ENCODE data around the gene GPR78. TPM values are rescaled to one million over a fixed set of nuclear protein-coding genes. Genes with fewer than 3 reads are reported as not detected.

GPR78 gene
- total RNA-seq, 1 donor from 2014 or later = not detected

- no peak for ATAC-seq (ENCODE audit: low read depth)
- POLR2A ChIA-PET = no interaction called here
- Mint-ChIP-seq H3K36me3 (ENCODE audit: low read depth) (no peaks in the 10 kb centered on the region), H3K4me3 (no peak overlapping the region), H3K9me3 (no peaks in the 10 kb centered on the region), H3K4me1 (no peaks in the 10 kb centered on the region), H3K27ac (no peak overlapping the region), H3K27me3 (peaks cover 2% of the 10 kb centered on the region)
- DNase-seq = no peak
- CTCF ChIA-PET = no interaction called here
- no peak for TF ChIP-seq CTCF (IDR thresholded peaks at IDR 0.05)
- intact Hi-C loops (cut with micrococcal nuclease) = no loop called here
Measured at GRCh38 chr4:8559011-8559410, 21.2 kb upstream of the GPR78 start.

GRCh38 chr4:8559524-8560264 is 20.5 kb upstream of the GPR78 start:
- no peak overlapping the region for H3K27ac Mint-ChIP-seq
- H3K9me3 Mint-ChIP-seq = no peaks in the 10 kb centered on the region
- intact Hi-C loops (cut with micrococcal nuclease) = no loop called here
- ATAC-seq (ENCODE audit: low read depth) = no peak
- H3K4me3 Mint-ChIP-seq = no peak overlapping the region
- no peak for TF ChIP-seq CTCF (IDR thresholded peaks at IDR 0.05)
- ChIA-PET CTCF (no interaction called here), POLR2A (no interaction called here)
- DNase-seq = no peak
- peaks cover 2% of the 10 kb centered on the region for H3K27me3 Mint-ChIP-seq
- H3K4me1 Mint-ChIP-seq = no peaks in the 10 kb centered on the region
- no peaks in the 10 kb centered on the region for H3K36me3 Mint-ChIP-seq (ENCODE audit: low read depth)

- ChIA-PET POLR2A (no interaction called here), CTCF (no interaction called here)
- Mint-ChIP-seq H3K4me1 (no peaks in the 10 kb centered on the region), H3K27ac (no peak overlapping the region), H3K9me3 (no peaks in the 10 kb centered on the region), H3K27me3 (peaks cover 2% of the 10 kb centered on the region), H3K4me3 (no peak overlapping the region), H3K36me3 (ENCODE audit: low read depth) (no peaks in the 10 kb centered on the region)
- DNase-seq = no peak
- intact Hi-C loops (cut with micrococcal nuclease) = no loop called here
- TF ChIP-seq CTCF (IDR thresholded peaks at IDR 0.05) = no peak
- ATAC-seq (ENCODE audit: low read depth) = no peak
Measured at GRCh38 chr4:8560265-8561047, 19.7 kb upstream of the GPR78 start.

GRCh38 chr4:8564595-8564994 is 15.6 kb upstream of the GPR78 start:
- Mint-ChIP-seq H3K36me3 (ENCODE audit: low read depth) (no peaks in the 10 kb centered on the region), H3K27me3 (peaks cover 8% of the 10 kb centered on the region), H3K4me1 (no peaks in the 10 kb centered on the region), H3K9me3 (no peaks in the 10 kb centered on the region), H3K4me3 (no peak overlapping the region), H3K27ac (no peak overlapping the region)
- ChIA-PET POLR2A (no interaction called here), CTCF (no interaction called here)
- no peak for TF ChIP-seq CTCF (IDR thresholded peaks at IDR 0.05)
- no peak for DNase-seq
- ATAC-seq (ENCODE audit: low read depth) = no peak
- intact Hi-C loops (cut with micrococcal nuclease) = no loop called here

- intact Hi-C loops (cut with micrococcal nuclease) = no loop called here
- Mint-ChIP-seq H3K27ac (no peak overlapping the region), H3K36me3 (ENCODE audit: low read depth) (no peaks in the 10 kb centered on the region), H3K9me3 (no peaks in the 10 kb centered on the region), H3K4me1 (no peaks in the 10 kb centered on the region), H3K4me3 (no peak overlapping the region), H3K27me3 (peaks cover 8% of the 10 kb centered on the region)
- DNase-seq = no peak
- ChIA-PET POLR2A (no interaction called here), CTCF (no interaction called here)
- no peak for TF ChIP-seq CTCF (IDR thresholded peaks at IDR 0.05)
- no peak for ATAC-seq (ENCODE audit: low read depth)
Measured at GRCh38 chr4:8568068-8568668, 12.0 kb upstream of the GPR78 start.

All from activated B cell treated with CpG ODN at 0.5 μM for 24 hours (primary cell).